ENCODE results near the gene SULT1C2. TPM values are rescaled to one million over a fixed set of nuclear protein-coding genes. Genes with fewer than 3 reads are reported as not detected.
"Not testable (repeated sequence)": the region's sequence is repeated elsewhere in the genome, so short reads cannot be mapped to it uniquely, and the experiment has no call there.

SULT1C2 gene
- total RNA-seq, 2 experiments from 2014 or later: not detected

DNA sequence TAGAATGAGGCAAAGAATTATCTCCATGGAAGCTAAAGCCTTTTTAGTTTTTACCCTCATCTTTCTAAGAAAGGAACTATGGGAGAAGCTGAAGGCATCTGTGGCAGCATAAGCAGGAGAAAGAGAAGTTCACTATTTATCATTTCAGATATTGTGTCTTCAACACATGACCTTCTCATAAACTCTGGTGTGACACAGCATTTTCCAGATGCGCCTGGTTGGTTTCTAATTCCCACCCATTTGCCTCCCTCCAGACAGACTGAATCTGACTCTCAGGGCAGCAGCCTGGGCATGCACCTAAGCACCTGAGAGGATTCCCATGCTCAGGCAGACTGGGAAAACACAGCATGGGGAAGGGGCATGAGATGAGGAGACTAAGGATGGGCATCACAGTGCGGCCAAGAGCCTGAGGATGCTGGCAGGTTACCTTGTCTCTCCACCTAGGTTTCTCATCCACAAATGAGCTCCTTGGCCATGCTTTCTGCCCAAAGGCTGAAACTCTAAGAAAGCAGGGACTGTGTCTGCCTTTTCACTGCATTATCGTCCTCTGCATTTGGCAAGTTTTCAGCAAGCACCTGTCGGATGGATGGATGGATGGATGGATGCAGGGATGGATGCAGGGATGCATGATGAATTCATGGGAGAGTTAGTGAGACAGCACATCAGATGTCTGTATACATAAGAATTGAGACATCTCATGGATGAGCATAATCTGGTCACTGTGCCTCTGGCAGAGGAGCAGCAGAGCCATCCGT, 60.3 kb downstream of the SULT1C2 start:
- Mint-ChIP-seq H3K4me3 (no peak overlapping the region), H3K27ac (no peak overlapping the region), H3K27me3 (peaks cover 12% of the 10 kb centered on the region), H3K4me1 (no peaks in the 10 kb centered on the region), H3K9me3 (ENCODE audit: low read depth) (no peaks in the 10 kb centered on the region), H3K36me3 (no peaks in the 10 kb centered on the region)
- CTCF ChIA-PET: no interaction called here
- DNase-seq: no peak
- no peak for ATAC-seq

DNA sequence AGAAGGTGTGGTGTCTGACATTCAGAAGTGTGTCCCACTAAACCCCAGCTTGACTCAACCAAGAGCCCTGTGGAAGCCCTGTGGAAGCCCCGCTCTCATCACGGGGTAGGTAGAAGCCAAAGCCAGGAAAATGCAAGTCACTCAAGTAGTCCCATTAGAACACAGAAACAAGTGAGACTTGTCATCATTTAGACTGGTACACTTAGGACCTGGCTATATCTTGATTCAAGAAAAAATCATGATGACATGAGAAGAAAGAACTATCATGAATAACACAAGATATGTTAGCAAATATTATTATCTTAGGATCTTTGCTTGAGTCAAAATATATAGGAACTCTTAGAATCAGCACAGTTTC, 60.9 kb downstream of the SULT1C2 start:
- Mint-ChIP-seq H3K27ac (no peak overlapping the region), H3K9me3 (ENCODE audit: low read depth) (no peaks in the 10 kb centered on the region)
- no peak for ATAC-seq

DNA sequence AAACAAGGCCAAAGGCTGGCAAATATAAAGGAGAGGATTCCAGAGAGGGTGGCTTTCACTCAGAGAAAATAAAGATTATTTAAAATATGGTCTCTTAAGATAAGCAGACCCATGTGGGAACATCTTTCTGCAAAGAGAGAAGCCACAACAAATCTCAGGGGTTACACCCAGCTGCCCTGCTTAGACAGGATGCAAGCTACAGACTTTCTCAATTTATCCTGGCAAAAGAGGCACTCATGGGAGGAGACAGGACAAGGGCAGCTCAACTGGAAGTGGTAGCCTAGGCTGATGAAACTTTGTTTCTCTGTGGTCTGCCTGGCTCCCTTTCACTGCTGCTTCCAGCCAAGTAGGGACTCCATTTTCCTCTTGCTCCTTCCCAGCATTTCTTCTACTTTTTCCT, 63.2 kb downstream of the SULT1C2 start:
- Mint-ChIP-seq H3K4me1 (no peaks in the 10 kb centered on the region), H3K9me3 (ENCODE audit: low read depth) (no peaks in the 10 kb centered on the region), H3K27ac (no peak overlapping the region), H3K36me3 (no peaks in the 10 kb centered on the region), H3K27me3 (peaks cover 12% of the 10 kb centered on the region), H3K4me3 (no peak overlapping the region)
- CTCF ChIA-PET: no interaction called here
- no peak for DNase-seq
- ATAC-seq: no peak

More for the DNA sequence above, 60.9 kb downstream of the SULT1C2 start:
- Mint-ChIP-seq H3K27me3 (peaks cover 8% of the 10 kb centered on the region), H3K4me3 (no peak overlapping the region), H3K36me3 (no peaks in the 10 kb centered on the region), H3K4me1 (no peaks in the 10 kb centered on the region)
- CTCF ChIA-PET: no interaction called here
- DNase-seq: no peak

DNA sequence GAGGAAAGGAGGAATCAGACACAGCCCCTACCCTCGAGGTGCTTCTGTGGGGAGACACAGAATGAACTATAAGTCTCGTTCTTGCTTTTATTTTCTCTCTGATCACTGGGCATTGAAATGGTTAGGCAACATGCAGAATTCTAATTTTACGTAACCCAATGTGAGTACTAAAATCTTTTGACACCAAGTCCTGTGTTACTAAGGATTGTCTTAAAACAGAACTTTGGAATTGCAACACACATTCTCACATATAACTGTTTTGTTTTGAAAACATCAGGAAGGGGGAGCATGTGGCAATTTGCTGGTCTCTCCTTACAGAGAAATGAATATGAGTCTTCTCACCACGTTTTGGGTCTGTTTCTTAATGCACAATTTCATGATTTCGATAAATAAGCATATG, 65.4 kb downstream of the SULT1C2 start:
- no peaks in the 10 kb centered on the region for H3K36me3 Mint-ChIP-seq
- peaks cover under 1% of the 10 kb centered on the region for H3K4me1 Mint-ChIP-seq
- ATAC-seq: no peak
- H3K4me3 Mint-ChIP-seq: no peak overlapping the region
- H3K9me3 Mint-ChIP-seq (ENCODE audit: low read depth): no peaks in the 10 kb centered on the region
- no peak for DNase-seq
- CTCF ChIA-PET: interaction anchor here (0.9 kb wide), 1 partner anchor 230 kb away, joined by 4 read pairs; no protein-coding TSS in a partner anchor
- H3K27ac Mint-ChIP-seq: no peak overlapping the region
- H3K27me3 Mint-ChIP-seq: peaks cover 25% of the 10 kb centered on the region

DNA sequence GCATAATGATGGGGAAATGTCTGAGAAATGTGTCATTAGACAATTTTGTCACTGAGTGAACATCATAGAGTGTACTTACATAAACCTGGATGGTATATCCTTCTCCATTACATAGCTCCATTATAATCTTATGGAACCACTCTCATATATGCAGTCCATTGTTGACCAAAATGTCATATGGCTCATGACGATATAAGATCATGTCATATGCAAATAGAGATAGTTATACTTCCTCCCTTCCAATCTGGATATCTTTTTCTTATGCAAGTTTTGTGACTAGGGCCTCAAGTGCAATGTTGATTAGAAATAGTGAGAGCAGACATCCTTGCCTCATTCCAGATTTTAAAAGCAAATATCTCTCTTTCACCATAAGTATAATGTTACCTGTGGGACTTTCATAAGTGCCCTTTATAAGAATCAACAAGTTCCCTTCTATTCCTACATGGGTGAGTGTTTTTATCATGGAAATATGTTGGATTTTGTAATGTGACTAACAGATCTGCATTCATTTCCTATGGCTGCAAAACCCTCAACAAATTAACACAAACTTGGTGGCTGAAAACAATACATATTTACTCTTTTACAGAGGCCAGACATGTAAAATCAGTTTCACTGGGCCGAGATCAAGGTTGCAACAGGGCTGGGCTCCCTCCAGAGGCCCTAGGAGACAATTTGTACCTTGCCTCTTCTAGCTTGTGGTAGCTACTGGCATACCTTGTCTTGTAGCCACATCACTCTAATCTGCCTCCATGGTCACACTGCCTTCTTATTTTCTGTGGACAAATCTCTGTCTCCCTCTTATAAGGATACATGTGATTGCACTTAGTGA, 67.4 kb downstream of the SULT1C2 start:
- no peak overlapping the region for H3K4me3 Mint-ChIP-seq
- ATAC-seq (no peak), DNase-seq (no peak)
- H3K4me1 Mint-ChIP-seq: peaks cover 3% of the 10 kb centered on the region
- no peak overlapping the region for H3K27ac Mint-ChIP-seq
- no peaks in the 10 kb centered on the region for H3K9me3 Mint-ChIP-seq (ENCODE audit: low read depth)
- CTCF ChIA-PET: no interaction called here
- peaks cover 38% of the 10 kb centered on the region for H3K27me3 Mint-ChIP-seq
- peaks cover 1% of the 10 kb centered on the region for H3K36me3 Mint-ChIP-seq

DNA sequence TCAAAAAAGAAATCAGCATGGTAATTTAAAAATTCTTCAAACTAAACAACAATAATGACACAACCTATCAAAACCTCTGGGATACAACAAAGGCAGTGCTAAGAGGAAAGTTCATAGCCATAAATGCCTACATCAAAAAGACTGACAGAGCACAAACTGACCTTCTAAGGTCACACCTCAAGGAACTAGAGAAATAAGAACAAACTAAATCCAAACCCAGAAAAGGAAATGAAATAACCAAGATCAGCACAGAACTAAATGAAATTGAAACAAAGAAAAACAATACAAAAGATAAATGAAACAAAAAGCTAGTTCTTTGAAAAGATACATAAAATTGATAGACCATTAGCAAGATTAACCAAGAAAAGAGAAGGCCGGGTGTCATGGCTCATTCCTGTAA, 70.6 kb downstream of the SULT1C2 start:
- H3K4me1 Mint-ChIP-seq; ATAC-seq; H3K9me3 Mint-ChIP-seq (ENCODE audit: low read depth); DNase-seq; H3K27ac Mint-ChIP-seq; H3K36me3 Mint-ChIP-seq; H3K4me3 Mint-ChIP-seq; CTCF ChIA-PET: not testable (repeated sequence)
- H3K27me3 Mint-ChIP-seq: peaks cover 49% of the 10 kb centered on the region

Other genes with a start within 250 kb of the SULT1C2 start
- not detected for gene SULT1C3, start 48.9 kb upstream of the SULT1C2 start, total RNA-seq
- gene SULT1C4, start 89.1 kb downstream of the SULT1C2 start, total RNA-seq: not detected
- 10 to 100 TPM; 47.4 to 47.8 TPM for gene GCC2, start 160.3 kb downstream of the SULT1C2 start, total RNA-seq
- 10 to 100 TPM; 57.2 to 58.2 TPM for gene LIMS1, start 245.6 kb downstream of the SULT1C2 start, total RNA-seq